H9 (cell line): ENCODE results near the gene FADS3. TPM values are rescaled to one million over a fixed set of nuclear protein-coding genes. Genes with fewer than 3 reads are reported as not detected.

ENCODE experiments used
- DNase-seq: peaks from one replicate; pipeline ENCODE4 v3.0.0-alpha.2; 2017
- H2AFZ ChIP-seq: one replicate; pipeline ENCODE4 v1.6.1; 2013; ENCODE audit warnings: mild to moderate bottlenecking, low read length, control low read depth, moderate library complexity
- H2AK5ac ChIP-seq: 2 replicates; pipeline ENCODE4 v1.6.1; 2013; ENCODE audit warnings: low read length, control low read depth, mixed read lengths; ENCODE audit not compliant: insufficient read length
- H2BK120ac ChIP-seq: one replicate; pipeline ENCODE4 v1.6.1; 2013; ENCODE audit warnings: low read depth, mild to moderate bottlenecking, low read length, control low read depth, inconsistent platforms; ENCODE audit not compliant: poor library complexity, severe bottlenecking
- H2BK12ac ChIP-seq: 2 replicates; pipeline ENCODE4 v1.6.1; 2013; ENCODE audit warnings: low read length, control low read depth, mixed read lengths, low read depth; ENCODE audit not compliant: insufficient read length
- H2BK15ac ChIP-seq: 2 replicates; pipeline ENCODE4 v1.6.1; 2013; ENCODE audit warnings: low read depth, low read length, control low read depth
- H2BK20ac ChIP-seq: one replicate; pipeline ENCODE4 v1.6.1; 2013; ENCODE audit warnings: low read depth, mild to moderate bottlenecking, low read length, control low read depth, inconsistent platforms; ENCODE audit not compliant: poor library complexity, severe bottlenecking
- H2BK5ac ChIP-seq: 2 replicates; pipeline ENCODE4 v1.6.1; 2013; ENCODE audit warnings: low read length, control low read depth, mixed read lengths; ENCODE audit not compliant: insufficient read length
- H3K14ac ChIP-seq: 2 replicates; pipeline ENCODE4 v1.6.1; 2013; ENCODE audit warnings: low read length, control low read depth; ENCODE audit not compliant: insufficient read depth
- H3K18ac ChIP-seq: 2 replicates; pipeline ENCODE4 v1.6.1; 2013; ENCODE audit warnings: low read depth, mild to moderate bottlenecking, mixed read lengths, low read length, control low read depth; ENCODE audit not compliant: insufficient read length
- H3K23ac ChIP-seq: 2 replicates; pipeline ENCODE4 v1.6.1; 2013; ENCODE audit warnings: low read length, control low read depth, mixed read lengths, low read depth; ENCODE audit not compliant: insufficient read length
- H3K23me2 ChIP-seq: 2 replicates; pipeline ENCODE4 v1.6.1; 2013; ENCODE audit warnings: low read depth, mild to moderate bottlenecking, mixed read lengths, low read length, control low read depth; ENCODE audit not compliant: insufficient read length, poor library complexity, severe bottlenecking
- H3K27ac ChIP-seq: 2 replicates; pipeline ENCODE4 v1.5.1; 2013; ENCODE audit warnings: low read length, control low read depth, mixed read lengths, low read depth; ENCODE audit not compliant: insufficient read length
- H3K27me3 ChIP-seq: 2 replicates; pipeline ENCODE4 v1.6.1; 2013; ENCODE audit warnings: low read length, control low read depth, inconsistent platforms; ENCODE audit not compliant: insufficient read depth
- H3K4ac ChIP-seq: 2 replicates; pipeline ENCODE4 v1.6.1; 2013; ENCODE audit warnings: low read depth, mild to moderate bottlenecking, control low read depth, inconsistent platforms, low read length, moderate library complexity
- H3K4me1 ChIP-seq: 2 replicates; pipeline ENCODE4 v1.6.1; 2013; ENCODE audit warnings: low read length, control low read depth, inconsistent platforms; ENCODE audit not compliant: insufficient read depth
- H3K4me2 ChIP-seq: 2 replicates; pipeline ENCODE4 v1.6.1; 2013; ENCODE audit warnings: low read length, control low read depth, mixed read lengths; ENCODE audit not compliant: insufficient read length, insufficient read depth
- H3K56ac ChIP-seq: 2 replicates; pipeline ENCODE4 v1.6.1; 2013; ENCODE audit warnings: low read depth, mild to moderate bottlenecking, mixed read lengths, low read length, control low read depth; ENCODE audit not compliant: insufficient read length
- H3K79me1 ChIP-seq: 2 replicates; pipeline ENCODE4 v1.6.1; 2013; ENCODE audit warnings: low read depth, mild to moderate bottlenecking, moderate library complexity, low read length, control low read depth, inconsistent platforms; ENCODE audit not compliant: insufficient read depth, poor library complexity, severe bottlenecking
- H3K79me2 ChIP-seq: 2 replicates; pipeline ENCODE4 v1.6.1; 2013; ENCODE audit warnings: low read length, control low read depth, inconsistent platforms; ENCODE audit not compliant: insufficient read depth
- H3K9ac ChIP-seq: 2 replicates; pipeline ENCODE4 v1.6.1; 2013; ENCODE audit warnings: low read length, control low read depth, mixed read lengths; ENCODE audit not compliant: insufficient read length; ENCODE audit errors: extremely low read depth
- H3K9me3 ChIP-seq: one replicate; pipeline ENCODE4 v1.6.1; 2013; ENCODE audit warnings: low read depth, low read length, inconsistent platforms; ENCODE audit not compliant: control insufficient read depth
- H3T11ph ChIP-seq: one replicate; pipeline ENCODE4 v1.6.1; 2013; ENCODE audit warnings: mild to moderate bottlenecking, low read length, control low read depth, inconsistent platforms
- H4K20me1 ChIP-seq: one replicate; pipeline ENCODE4 v1.6.1; 2013; ENCODE audit not compliant: control insufficient read depth, insufficient read length, insufficient read depth
- H4K5ac ChIP-seq: 2 replicates; pipeline ENCODE4 v1.6.1; 2013; ENCODE audit warnings: low read depth, mild to moderate bottlenecking, mixed read lengths, low read length, control low read depth; ENCODE audit not compliant: insufficient read length
- H4K8ac ChIP-seq: replicated peaks from 2 replicates; pipeline ENCODE4 v1.6.1; 2013; ENCODE audit warnings: low read length, control low read depth, mixed read lengths, low read depth; ENCODE audit not compliant: insufficient read length
- H4K91ac ChIP-seq: 2 replicates; pipeline ENCODE4 v1.6.1; 2013; ENCODE audit warnings: low read depth, mild to moderate bottlenecking, moderate library complexity, mixed read lengths, low read length, control low read depth; ENCODE audit not compliant: insufficient read length
- H3K27ac Mint-ChIP-seq, 3 experiments: 2 replicates in 2 of 3; 3 replicates in 1 of 3; pipeline ENCODE4 v1.8.0; 2020 to 2021; ENCODE audit warnings: mixed read lengths in 3 of 3, mild to moderate bottlenecking in 1 of 3, moderate library complexity in 1 of 3
- H3K27me3 Mint-ChIP-seq: 2 replicates; pipeline ENCODE4 v1.8.0; 2021; ENCODE audit warnings: low read depth, mild to moderate bottlenecking, moderate library complexity, mixed read lengths
- H3K36me3 Mint-ChIP-seq, 3 experiments: 2 replicates in 2 of 3; 3 replicates in 1 of 3; pipeline ENCODE4 v1.8.0; 2020 to 2021; ENCODE audit warnings: low read depth in 3 of 3, mixed read lengths in 3 of 3; ENCODE audit not compliant: insufficient read depth in 1 of 3
- H3K4me1 Mint-ChIP-seq, 2 experiments: 2 replicates each; pipeline ENCODE4 v1.8.0; 2020; ENCODE audit warnings: mixed read lengths in 2 of 2
- H3K4me3 Mint-ChIP-seq, 2 experiments: 2 replicates in 1 of 2; 3 replicates in 1 of 2; pipeline ENCODE4 v1.8.0; 2020 to 2021; ENCODE audit warnings: mild to moderate bottlenecking in 2 of 2, mixed read lengths in 2 of 2, moderate library complexity in 1 of 2
- H3K9me3 Mint-ChIP-seq, 2 experiments: 2 replicates in 1 of 2; 3 replicates in 1 of 2; pipeline ENCODE4 v1.8.0; 2020; ENCODE audit warnings: mild to moderate bottlenecking in 2 of 2, mixed read lengths in 2 of 2, moderate library complexity in 1 of 2
- CTCF ChIP-seq: fragments of 200-600 bp; sonication (generic); conservative IDR thresholded peaks from 3 replicates; pipeline ENCODE4 v1.8.0; 2021; ENCODE audit warnings: antibody characterized with exemption, mild to moderate bottlenecking
- WGBS: extraction: QIAGEN DNeasy Blood & Tissue Kit; methylation state at CpG from one replicate; pipeline ENCODE4 v1.1.7; 2013; ENCODE audit warnings: missing lambda C conversion rate, low lambda C conversion rate, mixed read lengths; ENCODE audit not compliant: insufficient read length; ENCODE audit errors: extremely low coverage; 5-methylcytosine and 5-hydroxymethylcytosine counted together
- total RNA-seq: library from RNA; stranded (reverse); gene quantifications from 2 replicates; pipeline ENCODE4 v1.2.1, GENCODE V29; 2021

FADS3 gene
- total RNA-seq, 1 experiment from 2014 or later = 34.9 TPM

- H3K23me2 ChIP-seq = no peaks in the 10 kb centered on the region
- H2AFZ ChIP-seq = no peak overlapping the region
- no peak overlapping the region for H3K4ac ChIP-seq
- H3K9ac ChIP-seq = no peak overlapping the region
- H2BK20ac ChIP-seq = no peak overlapping the region
- H4K91ac ChIP-seq = no peak overlapping the region
- DNase-seq = no peak
- H3K27me3 ChIP-seq = no peaks in the 10 kb centered on the region
- H3K4me2 ChIP-seq = no peak overlapping the region
- no peak overlapping the region for H3K23ac ChIP-seq
- no peak overlapping the region for H2BK15ac ChIP-seq
- Mint-ChIP-seq H3K4me1 (peaks cover 20 to 22% of the 10 kb centered on the region in 2 experiments), H3K27me3 (no peaks in the 10 kb centered on the region), H3K27ac (peak overlapping the region in 2 of 3 experiments; percentile 79 to 92; a peak in 4 of 7 replicates), H3K36me3 (peaks cover 57 to 76% (median 75%) of the 10 kb centered on the region in 3 experiments), H3K4me3 (no peak overlapping the region), H3K9me3 (no peaks in the 10 kb centered on the region)
- H3K9me3 ChIP-seq = no peaks in the 10 kb centered on the region
- peaks cover 6% of the 10 kb centered on the region; the same call in 1 of the 2 replicates for H3K4me1 ChIP-seq
- no peak overlapping the region for H3K18ac ChIP-seq
- no peaks in the 10 kb centered on the region; the same call in 1 of the 2 replicates for H3K79me2 ChIP-seq
- no CpG with 5 or more reads among the region's 5 CpGs for WGBS
- no peak overlapping the region for H3K14ac ChIP-seq
- peaks cover 2% of the 10 kb centered on the region for H3K79me1 ChIP-seq
- no peak overlapping the region for H2BK120ac ChIP-seq
- no peak overlapping the region for H2BK12ac ChIP-seq
- H2BK5ac ChIP-seq = no peak overlapping the region
- H3K56ac ChIP-seq = no peak overlapping the region
- no peak overlapping the region for H3K27ac ChIP-seq
- no peak overlapping the region for H4K8ac ChIP-seq
- no peak overlapping the region for H2AK5ac ChIP-seq
- H4K5ac ChIP-seq = no peak overlapping the region
- H4K20me1 ChIP-seq = peaks cover 3% of the 10 kb centered on the region
- no peak for TF ChIP-seq CTCF
- no peak overlapping the region for H3T11ph ChIP-seq
These were observed 52.8 kb downstream of the FADS3 start for GRCh38 chr11:61838501-61838900.
